ENCODE measurements around the gene CCDC9. TPM values are rescaled to one million over a fixed set of nuclear protein-coding genes. Genes with fewer than 3 reads are reported as not detected.
"Not testable (repeated sequence)": the region's sequence is repeated elsewhere in the genome, so short reads cannot be mapped to it uniquely, and the experiment has no call there.

Gene CCDC9
- total and polyA plus RNA-seq, 5 experiments from 2014 or later: 5.0 to 53.1 (median 10.8) TPM

DNA sequence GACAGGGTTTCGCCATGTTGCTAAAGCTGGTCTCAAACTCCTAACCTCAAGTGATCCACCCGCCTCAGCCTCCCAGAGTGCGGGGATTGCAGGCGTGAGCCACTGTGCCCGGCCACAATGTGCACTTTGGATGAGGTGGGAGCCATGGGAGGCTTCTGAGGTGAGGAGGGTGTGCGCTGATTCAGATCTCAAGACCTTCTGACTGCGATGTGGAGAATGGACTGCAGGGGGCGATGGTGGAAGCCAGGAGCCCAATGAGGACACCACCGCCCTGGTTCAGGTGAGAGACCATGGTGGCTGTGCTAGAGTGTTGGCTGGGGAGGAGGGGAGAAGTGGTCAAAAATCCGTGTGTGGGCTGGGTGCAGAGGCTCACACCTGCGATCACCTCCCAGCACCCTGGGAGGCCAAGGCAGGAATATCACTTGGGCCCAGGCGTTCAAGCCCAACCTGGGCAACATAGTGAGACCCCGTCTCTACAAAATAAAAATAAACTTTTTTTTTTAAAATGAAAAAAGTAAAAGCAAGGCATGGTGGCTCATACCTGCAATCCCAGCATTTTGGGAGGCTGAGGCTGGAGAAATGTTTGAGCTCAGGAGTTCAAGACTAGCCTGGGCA lies 24.0 kb downstream of the CCDC9 start:
- POLR2A ChIA-PET: interaction anchor here (0.7 kb wide), 1 partner anchor 1533 kb away, joined by 3 read pairs; no protein-coding TSS in a partner anchor
- ATAC-seq (peak; percentile 43 to 59), DNase-seq (peak in 7 of 10 donors; percentile 36 to 72 (median 44))
- Mint-ChIP-seq H3K9me3 (no peaks in the 10 kb centered on the region), H3K27ac (no peak overlapping the region), H3K36me3 (peaks cover 0 to 5% (median 0%) of the 10 kb centered on the region in 3 donors), H3K4me1 (peaks cover 17 to 28% (median 22%) of the 10 kb centered on the region in 4 donors), H3K4me3 (no peak overlapping the region), H3K27me3 (no peaks in the 10 kb centered on the region)

DNA sequence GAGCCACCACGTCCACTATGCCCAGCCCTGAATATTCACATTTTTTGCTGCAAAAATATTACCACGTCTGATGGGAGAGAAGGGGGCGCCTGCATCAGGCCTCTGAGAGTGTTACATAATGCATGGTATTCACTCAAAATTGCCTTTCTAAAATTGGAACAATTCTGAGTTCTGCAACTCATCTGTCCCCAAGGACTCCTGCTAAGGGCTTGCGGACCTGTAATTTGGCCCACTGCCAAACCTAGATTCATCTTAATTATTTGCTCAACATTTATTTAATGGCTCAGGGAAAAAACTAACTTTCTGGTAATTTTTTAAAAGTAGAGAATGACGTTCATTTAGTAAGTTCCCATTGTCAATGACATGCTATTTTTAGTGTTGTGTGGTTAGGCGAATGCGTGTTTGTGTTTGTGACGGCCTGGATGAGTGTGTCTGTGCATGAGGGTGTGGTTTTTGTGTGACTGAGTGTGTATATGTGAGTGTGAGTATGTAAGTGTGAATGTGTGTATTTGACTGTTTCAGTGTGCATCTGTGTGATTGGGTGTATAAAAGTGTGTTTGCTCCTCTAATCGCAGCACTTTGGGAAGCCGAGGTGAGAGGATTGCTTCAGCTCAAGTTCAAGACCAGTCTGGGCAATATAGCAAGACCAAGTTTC lies 27.2 kb downstream of the CCDC9 start:
- Mint-ChIP-seq H3K4me3 (no peak overlapping the region), H3K27ac (no peak overlapping the region), H3K4me1 (peaks cover 7 to 19% (median 10%) of the 10 kb centered on the region in 4 donors), H3K27me3 (no peaks in the 10 kb centered on the region), H3K36me3 (peaks cover 0 to 5% (median 0%) of the 10 kb centered on the region in 3 donors), H3K9me3 (no peaks in the 10 kb centered on the region)
- DNase-seq (no peak), ATAC-seq (no peak)
- POLR2A ChIA-PET: no interaction called here

DNA sequence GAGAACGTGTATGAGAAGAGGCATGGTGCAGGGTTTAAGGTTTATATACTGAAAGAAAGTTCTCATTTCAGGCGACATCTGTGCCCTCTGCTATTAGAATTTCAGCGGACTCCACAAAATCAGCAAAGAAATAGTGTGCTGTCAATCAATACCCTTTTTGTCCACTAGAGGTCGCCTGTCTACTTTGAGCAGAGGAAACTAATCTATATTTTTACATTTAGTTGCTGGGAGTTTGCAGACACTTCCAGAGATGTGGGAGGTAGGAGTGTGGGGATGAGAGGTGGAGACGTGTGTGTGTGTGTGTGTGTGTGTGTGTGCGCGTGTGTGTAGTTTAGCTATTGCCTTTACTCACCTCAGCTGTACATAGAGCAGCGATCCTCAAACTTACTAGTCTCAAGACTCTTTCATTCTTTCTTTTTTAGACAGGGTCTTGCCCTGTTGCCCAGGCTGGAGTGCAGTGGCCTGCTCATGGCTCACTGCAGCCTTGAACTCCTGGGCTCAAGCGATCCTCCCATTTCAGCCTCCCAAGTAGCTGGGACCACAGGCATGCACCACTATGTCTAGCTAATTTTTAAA lies 28.1 kb downstream of the CCDC9 start:
- H3K27ac Mint-ChIP-seq: peak overlapping the region in 1 of 10 donors; percentile 40
- peaks cover 7 to 19% (median 14%) of the 10 kb centered on the region in 4 donors for H3K4me1 Mint-ChIP-seq
- H3K27me3 Mint-ChIP-seq: no peaks in the 10 kb centered on the region
- peaks cover 0 to 5% (median 0%) of the 10 kb centered on the region in 3 donors for H3K36me3 Mint-ChIP-seq
- peak in 7 of 10 donors; percentile 33 to 74 (median 60) for DNase-seq
- ATAC-seq: peak; percentile 43 to 60
- no peak overlapping the region for H3K4me3 Mint-ChIP-seq
- no peaks in the 10 kb centered on the region for H3K9me3 Mint-ChIP-seq
- POLR2A ChIA-PET: interaction anchor here (1.2 kb wide), 1 partner anchor 10 kb away, joined by 4 read pairs; the partner anchor contains the start of gene INAFM1

DNA sequence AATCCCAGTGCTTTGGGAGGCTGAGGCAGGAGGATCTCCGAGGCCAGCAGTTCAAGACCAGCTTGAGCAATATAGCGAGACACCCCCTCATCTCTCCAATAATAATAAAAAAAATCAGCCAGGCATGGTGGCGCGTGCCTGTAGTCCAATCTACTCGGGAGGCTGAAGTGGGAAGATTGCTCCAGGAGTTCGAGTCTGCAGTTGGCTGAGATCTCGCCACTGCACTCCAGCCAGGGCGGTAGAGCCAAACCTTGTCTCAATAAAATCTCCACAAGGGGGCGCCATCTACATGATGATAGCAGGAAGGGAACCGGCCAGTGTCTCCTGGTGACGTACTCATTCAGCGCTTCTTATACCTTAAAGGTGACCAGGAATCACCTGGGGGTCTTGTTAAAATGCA lies 39.7 kb downstream of the CCDC9 start:
- Mint-ChIP-seq H3K27me3 (no peaks in the 10 kb centered on the region), H3K4me3 (no peak overlapping the region), H3K36me3 (peaks cover 0 to 3% (median 0%) of the 10 kb centered on the region in 3 donors), H3K27ac (no peak overlapping the region), H3K9me3 (no peaks in the 10 kb centered on the region), H3K4me1 (peaks cover 5 to 16% (median 10%) of the 10 kb centered on the region in 4 donors)
- POLR2A ChIA-PET: no interaction called here
- peak; percentile 48 to 89 (median 78) for DNase-seq
- ATAC-seq: peak; percentile 79 to 97

DNA sequence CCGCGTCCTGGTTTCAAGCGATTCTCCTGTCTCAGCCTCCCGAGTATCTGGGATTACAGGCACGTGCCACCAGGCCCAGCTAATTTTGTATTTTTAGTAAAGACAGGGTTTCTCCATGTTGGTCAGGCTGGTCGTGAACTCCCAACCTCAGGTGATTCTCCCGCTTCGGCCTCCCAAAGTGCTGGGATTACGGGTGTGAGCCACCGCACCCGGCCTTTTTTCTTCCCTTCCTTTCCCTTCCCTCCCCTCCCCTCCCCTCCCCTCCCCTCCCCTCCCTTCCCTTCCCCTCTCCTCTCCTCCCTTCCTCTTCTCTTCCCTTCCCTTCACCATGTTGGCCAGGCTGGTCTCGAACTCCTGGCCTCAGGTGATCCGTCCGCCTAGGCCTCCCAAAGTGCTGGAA lies 44.5 kb downstream of the CCDC9 start:
- DNase-seq, H3K4me3 Mint-ChIP-seq, H3K27ac Mint-ChIP-seq, H3K36me3 Mint-ChIP-seq, H3K27me3 Mint-ChIP-seq, H3K9me3 Mint-ChIP-seq, ATAC-seq, POLR2A ChIA-PET: not testable (repeated sequence)
- H3K4me1 Mint-ChIP-seq: peaks cover 8 to 27% (median 19%) of the 10 kb centered on the region in 4 donors

DNA sequence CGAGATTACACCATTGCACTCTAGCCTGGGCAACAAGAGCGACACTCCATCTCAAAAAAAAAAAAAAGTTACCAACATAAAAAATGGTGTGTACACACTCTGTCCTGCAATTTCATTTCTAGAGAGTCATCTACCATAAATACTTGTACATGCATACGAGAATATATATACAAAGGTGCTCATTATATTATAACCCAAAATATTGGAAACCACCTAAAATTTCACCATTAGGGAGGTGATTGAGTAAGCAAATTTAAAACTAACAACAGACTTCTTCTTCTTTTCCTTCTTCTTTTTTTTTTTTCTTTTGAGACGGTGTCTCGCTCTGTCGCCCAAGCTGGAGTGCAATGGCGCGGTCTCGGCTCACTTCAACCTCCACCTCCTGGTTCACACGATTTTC lies 45.9 kb downstream of the CCDC9 start:
- H3K9me3 Mint-ChIP-seq: no peaks in the 10 kb centered on the region

DNA sequence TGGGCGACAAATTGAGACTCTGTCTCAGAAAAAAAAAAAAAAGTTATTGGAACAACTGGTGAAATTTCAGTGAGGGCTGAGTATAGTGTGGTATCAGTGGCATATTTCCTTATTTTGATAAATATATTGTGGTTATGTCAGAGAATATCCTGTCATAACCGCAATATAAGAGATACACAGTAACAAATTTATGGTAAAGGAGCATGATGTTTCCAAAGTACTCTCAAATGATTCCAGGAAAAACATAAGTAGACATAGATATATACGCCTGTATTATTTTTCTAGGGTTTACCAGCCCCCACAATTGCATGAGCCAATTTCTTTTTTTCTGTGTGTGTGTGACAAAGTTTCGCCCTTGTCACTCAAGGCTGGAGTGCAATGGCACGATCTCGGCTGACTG lies 47.6 kb downstream of the CCDC9 start:
- Mint-ChIP-seq H3K4me3 (no peak overlapping the region), H3K36me3 (no peaks in the 10 kb centered on the region)
- POLR2A ChIA-PET: interaction anchor here (0.7 kb wide), 1 partner anchor 724 kb away, joined by 3 read pairs; no protein-coding TSS in a partner anchor

More for the DNA sequence above, 45.9 kb downstream of the CCDC9 start:
- ATAC-seq (no peak), DNase-seq (no peak)
- H3K36me3 Mint-ChIP-seq: no peaks in the 10 kb centered on the region
- POLR2A ChIA-PET: interaction anchor here (0.6 kb wide), 1 partner anchor 46 kb away, joined by 3 read pairs; no protein-coding TSS in a partner anchor
- no peak overlapping the region for H3K27ac Mint-ChIP-seq
- no peak overlapping the region for H3K4me3 Mint-ChIP-seq
- peaks cover 7 to 23% (median 13%) of the 10 kb centered on the region in 5 donors for H3K27me3 Mint-ChIP-seq
- peaks cover 5 to 22% (median 12%) of the 10 kb centered on the region in 4 donors for H3K4me1 Mint-ChIP-seq

DNA sequence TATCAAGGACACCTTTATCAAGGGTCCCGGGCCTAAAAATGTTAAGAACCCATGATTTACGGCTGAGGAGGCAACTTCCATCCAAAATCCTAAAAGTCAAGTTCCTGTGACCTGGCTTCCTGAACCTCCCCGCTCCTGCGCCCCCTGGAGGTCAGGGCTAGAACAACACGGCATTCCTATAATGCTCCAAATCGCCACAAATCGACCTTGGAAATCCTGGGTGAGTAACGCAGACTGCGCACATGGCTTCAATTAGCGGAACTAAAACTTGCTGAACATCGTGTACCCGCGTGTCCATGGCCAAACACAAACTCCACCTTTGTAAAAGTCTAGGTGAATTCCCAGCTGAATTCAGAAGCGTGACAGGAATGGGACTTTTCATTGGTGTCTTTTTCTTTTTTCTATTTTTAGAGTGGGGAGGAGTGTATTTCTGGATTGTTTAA lies 49.0 kb downstream of the CCDC9 start:
- Mint-ChIP-seq H3K27me3 (peaks cover 7 to 39% (median 19%) of the 10 kb centered on the region in 5 donors), H3K36me3 (no peaks in the 10 kb centered on the region), H3K4me1 (peaks cover 5 to 20% (median 11%) of the 10 kb centered on the region in 4 donors), H3K27ac (peak overlapping the region in 2 of 10 donors; percentile 51 to 53), H3K9me3 (no peaks in the 10 kb centered on the region), H3K4me3 (peak overlapping the region in 1 of 10 donors; percentile 36)
- no peak for ATAC-seq
- DNase-seq: peak; percentile 31 to 76 (median 50)
- POLR2A ChIA-PET: interaction anchor here (0.6 kb wide), 1 partner anchor 357 kb away, joined by 3 read pairs; no protein-coding TSS in a partner anchor

More for the DNA sequence above, 47.6 kb downstream of the CCDC9 start:
- no peak for DNase-seq
- ATAC-seq: no peak
- Mint-ChIP-seq H3K4me1 (peaks cover 5 to 22% (median 12%) of the 10 kb centered on the region in 4 donors), H3K9me3 (no peaks in the 10 kb centered on the region), H3K27ac (peak overlapping the region in 1 of 10 donors; percentile 18), H3K27me3 (peaks cover 7 to 25% (median 13%) of the 10 kb centered on the region in 5 donors)

DNA sequence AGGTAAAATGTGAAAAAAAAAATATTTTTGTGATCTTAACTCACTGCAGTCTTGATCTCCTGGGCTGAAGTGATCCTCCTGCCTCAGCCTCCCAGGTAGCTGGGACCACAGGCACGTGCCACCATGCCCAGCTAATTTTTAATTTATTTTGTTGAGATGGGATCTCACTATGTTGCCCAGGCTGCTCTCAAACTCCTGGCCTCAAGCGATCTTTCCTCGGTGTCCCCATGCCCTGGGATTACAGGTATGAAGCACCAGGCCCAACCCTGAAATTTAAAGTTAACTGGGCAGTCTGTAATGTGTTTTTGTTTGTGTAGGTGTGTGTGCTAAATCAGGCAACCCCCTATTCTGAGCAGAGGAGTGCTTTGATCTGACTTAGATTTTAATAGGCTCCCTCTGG lies 50.0 kb downstream of the CCDC9 start:
- Mint-ChIP-seq H3K36me3 (no peaks in the 10 kb centered on the region), H3K27me3 (peaks cover 7 to 47% (median 24%) of the 10 kb centered on the region in 5 donors), H3K4me1 (peaks cover 4 to 16% (median 7%) of the 10 kb centered on the region in 4 donors), H3K9me3 (no peaks in the 10 kb centered on the region), H3K4me3 (no peak overlapping the region), H3K27ac (no peak overlapping the region)
- ATAC-seq (no peak), DNase-seq (no peak)
- POLR2A ChIA-PET: interaction anchor here (0.6 kb wide), 1 partner anchor 356 kb away, joined by 3 read pairs; no protein-coding TSS in a partner anchor

DNA sequence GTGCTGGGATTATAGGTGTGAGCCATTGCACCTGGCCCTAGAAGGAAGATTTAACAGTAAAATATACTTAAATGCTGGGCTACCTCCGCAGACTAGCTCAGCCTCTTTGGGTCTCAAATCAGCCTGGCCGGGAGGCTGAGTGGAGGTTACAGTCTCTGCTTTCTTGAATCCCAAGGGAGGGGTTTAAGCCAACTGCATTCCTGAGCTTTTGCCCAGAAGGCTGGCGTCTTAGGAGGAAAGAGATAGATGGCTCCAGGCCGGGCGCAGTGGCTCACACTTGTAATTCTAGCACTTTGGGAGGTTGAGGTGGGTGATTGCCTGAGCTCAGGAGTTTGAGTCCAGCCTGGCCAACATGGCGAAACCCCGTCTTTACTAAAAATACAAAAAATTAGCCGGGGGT lies 52.7 kb downstream of the CCDC9 start:
- no peak overlapping the region for H3K4me3 Mint-ChIP-seq
- peaks cover 0 to 3% (median 0%) of the 10 kb centered on the region in 9 donors for H3K9me3 Mint-ChIP-seq
- peaks cover 9 to 47% (median 27%) of the 10 kb centered on the region in 5 donors for H3K27me3 Mint-ChIP-seq
- H3K4me1 Mint-ChIP-seq: peaks cover 4 to 8% (median 6%) of the 10 kb centered on the region in 4 donors
- ATAC-seq (no peak), DNase-seq (no peak)
- H3K36me3 Mint-ChIP-seq: no peaks in the 10 kb centered on the region
- POLR2A ChIA-PET: no interaction called here
- H3K27ac Mint-ChIP-seq: peak overlapping the region in 1 of 10 donors; percentile 45

DNA sequence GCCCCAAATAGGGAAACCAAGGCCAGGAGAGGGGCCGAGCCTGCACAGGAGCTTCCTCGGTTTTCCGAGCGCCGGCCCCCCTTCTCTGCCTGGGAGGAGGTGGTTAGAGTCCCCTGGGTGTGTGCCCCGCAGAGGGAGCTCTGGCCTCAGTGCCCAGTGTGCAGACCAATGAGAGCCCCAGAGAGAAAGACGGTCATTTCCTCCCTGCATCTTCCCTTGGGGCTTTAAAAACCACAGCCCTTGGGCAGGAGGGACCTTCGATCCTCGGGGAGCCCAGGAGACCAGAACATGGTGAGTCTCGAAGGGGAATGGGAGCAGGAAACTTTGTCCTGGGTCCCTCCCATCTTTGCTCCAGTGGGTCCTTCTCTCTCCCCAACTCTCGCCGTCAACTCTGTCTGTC lies 53.3 kb downstream of the CCDC9 start, which contains the start of gene C5AR1:
C5AR1 (plus strand) TSS at position 254 of the 400 bp plus-strand sequence; CDS start at position 289, 35 bp downstream.
- DNase-seq: no peak
- H3K27me3 Mint-ChIP-seq: peaks cover 9 to 47% (median 27%) of the 10 kb centered on the region in 5 donors
- no peak for ATAC-seq
- peak within 1 kb of the TSS in 1 of 10 donors; percentile 66 for H3K4me3 Mint-ChIP-seq
- H3K27ac Mint-ChIP-seq: peak within 1 kb of the TSS in 4 of 10 donors; percentile 45 to 91 (median 60)
- H3K36me3 Mint-ChIP-seq: no peaks in the 10 kb centered on the region
- POLR2A ChIA-PET: no interaction called here
- peaks cover 4 to 6% (median 5%) of the 10 kb centered on the region in 4 donors for H3K4me1 Mint-ChIP-seq
- H3K9me3 Mint-ChIP-seq: peaks cover 0 to 3% (median 0%) of the 10 kb centered on the region in 9 donors

DNA sequence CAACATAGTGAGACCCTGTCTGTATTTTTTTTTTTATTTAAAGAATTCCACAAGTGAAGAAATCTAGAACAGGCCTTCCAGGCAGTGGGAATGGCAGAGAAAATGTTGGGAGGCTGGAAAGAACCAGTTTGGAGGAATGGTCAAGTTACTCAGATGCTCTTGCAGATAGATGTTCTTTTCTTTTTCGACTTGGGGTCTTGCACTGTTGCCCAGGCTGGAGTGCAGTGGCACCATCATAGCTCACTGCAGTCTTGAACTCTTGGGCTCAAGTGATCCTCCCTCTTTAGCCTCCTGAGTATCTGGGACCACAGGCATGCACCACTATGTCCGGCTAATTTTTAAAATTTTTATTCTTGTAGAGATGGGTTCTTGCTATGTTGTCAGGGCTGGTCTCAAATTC lies 54.0 kb downstream of the CCDC9 start:
- Mint-ChIP-seq H3K36me3 (no peaks in the 10 kb centered on the region), H3K4me3 (peak overlapping the region in 1 of 10 donors; percentile 66), H3K9me3 (peaks cover 0 to 3% (median 0%) of the 10 kb centered on the region in 9 donors), H3K27ac (peak overlapping the region in 2 of 10 donors; percentile 69 to 91), H3K4me1 (peaks cover 2 to 5% (median 2%) of the 10 kb centered on the region in 4 donors), H3K27me3 (peaks cover 7 to 43% (median 28%) of the 10 kb centered on the region in 5 donors)
- no peak for DNase-seq
- POLR2A ChIA-PET: no interaction called here
- ATAC-seq: no peak
